HG02623 (cell line): ENCODE data around the gene GALNT4.

ENCODE experiments used
- ATAC-seq: cut with Tn5 transposase; IDR thresholded peaks from one replicate; pipeline ENCODE4 v1.9.1; 2021; ENCODE audit warnings: moderate library complexity; ENCODE audit not compliant: unreplicated experiment

The GALNT4 gene

GRCh38 chr12:89524541-89525304 lies at the start of gene GALNT4:
GALNT4 (minus strand) TSS chr12:89524796; CDS start chr12:89524549, 247 bp downstream.
- ATAC-seq: peak; percentile 73

- no peak for ATAC-seq
Observed at GRCh38 chr12:89573051-89573810, 48.6 kb upstream of the GALNT4 start.

- ATAC-seq: no peak
Observed at GRCh38 chr12:89571491-89572195, 47.0 kb upstream of the GALNT4 start.

GRCh38 chr12:89568484-89568883 lies 43.9 kb upstream of the GALNT4 start:
- ATAC-seq: no peak

- ATAC-seq: no peak
Observed at GRCh38 chr12:89567691-89568239, 43.2 kb upstream of the GALNT4 start.

- ATAC-seq: no peak
Observed at GRCh38 chr12:89566615-89567014, 42.0 kb upstream of the GALNT4 start.

- no peak for ATAC-seq
Observed at GRCh38 chr12:89565002-89565401, 40.4 kb upstream of the GALNT4 start.

- ATAC-seq: no peak
Observed at GRCh38 chr12:89559753-89560152, 35.2 kb upstream of the GALNT4 start.

- no peak for ATAC-seq
Observed at GRCh38 chr12:89556976-89557375, 32.4 kb upstream of the GALNT4 start.

- no peak for ATAC-seq
Observed at GRCh38 chr12:89552376-89552775, 27.8 kb upstream of the GALNT4 start.

- ATAC-seq: no peak
Observed at GRCh38 chr12:89551747-89552146, 27.2 kb upstream of the GALNT4 start.

- ATAC-seq: no peak
Observed at GRCh38 chr12:89547101-89547500, 22.5 kb upstream of the GALNT4 start.

GRCh38 chr12:89546151-89546550 lies 21.6 kb upstream of the GALNT4 start:
- ATAC-seq: no peak

GRCh38 chr12:89544681-89545184 lies 20.1 kb upstream of the GALNT4 start:
- peak; percentile 43 for ATAC-seq

- no peak for ATAC-seq
Observed at GRCh38 chr12:89544022-89544421, 19.4 kb upstream of the GALNT4 start.

GRCh38 chr12:89542912-89543592 lies 18.5 kb upstream of the GALNT4 start:
- ATAC-seq: peak; percentile 61

GRCh38 chr12:89542236-89542635 lies 17.6 kb upstream of the GALNT4 start:
- ATAC-seq: no peak

- no peak for ATAC-seq
Observed at GRCh38 chr12:89540586-89540985, 16.0 kb upstream of the GALNT4 start.

- ATAC-seq: no peak
Observed at GRCh38 chr12:89539426-89540223, 15.0 kb upstream of the GALNT4 start.

- no peak for ATAC-seq
Observed at GRCh38 chr12:89538897-89539296, 14.3 kb upstream of the GALNT4 start.
